GM12891 (cell line): ENCODE results near the gene PRCP.

Experiments used
- POLR2A ChIP-seq: IDR thresholded peaks from 2 replicates; pipeline ENCODE4 v1.6.1; 2011; ENCODE audit warnings: low read depth, low read length, control low read depth
- POLR2AphosphoS5 ChIP-seq: IDR thresholded peaks from 2 replicates; pipeline ENCODE4 v1.6.1; 2011; ENCODE audit warnings: low read depth, low read length, control low read depth
- SPI1 ChIP-seq: IDR thresholded peaks from 2 replicates; pipeline ENCODE4 v1.6.1; 2011; ENCODE audit warnings: low read depth, low read length, control low read depth

DNA sequence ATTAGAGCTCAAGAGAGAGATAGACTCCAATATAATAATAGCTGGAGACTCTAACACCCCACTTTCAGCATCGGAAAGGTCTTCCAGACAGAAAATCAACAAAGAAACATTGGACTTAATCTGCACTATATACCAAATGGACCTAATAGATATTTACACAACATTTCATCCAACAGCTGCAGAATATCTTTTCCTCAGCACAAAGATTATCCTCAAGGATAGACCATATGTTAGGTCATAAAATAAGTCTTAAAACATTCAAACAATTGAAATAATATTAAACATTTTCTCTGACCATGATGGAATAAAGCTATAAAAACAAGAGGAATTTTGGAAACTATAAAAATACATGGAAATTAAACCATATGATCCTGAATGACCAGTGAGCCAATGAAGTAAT is 121.5 kb downstream of the PRCP start:
- TF ChIP-seq POLR2A (no peak), POLR2AphosphoS5 (no peak), SPI1 (no peak)
